Measurements from ENCODE around the gene SHISAL2A.

SHISAL2A gene

DNA sequence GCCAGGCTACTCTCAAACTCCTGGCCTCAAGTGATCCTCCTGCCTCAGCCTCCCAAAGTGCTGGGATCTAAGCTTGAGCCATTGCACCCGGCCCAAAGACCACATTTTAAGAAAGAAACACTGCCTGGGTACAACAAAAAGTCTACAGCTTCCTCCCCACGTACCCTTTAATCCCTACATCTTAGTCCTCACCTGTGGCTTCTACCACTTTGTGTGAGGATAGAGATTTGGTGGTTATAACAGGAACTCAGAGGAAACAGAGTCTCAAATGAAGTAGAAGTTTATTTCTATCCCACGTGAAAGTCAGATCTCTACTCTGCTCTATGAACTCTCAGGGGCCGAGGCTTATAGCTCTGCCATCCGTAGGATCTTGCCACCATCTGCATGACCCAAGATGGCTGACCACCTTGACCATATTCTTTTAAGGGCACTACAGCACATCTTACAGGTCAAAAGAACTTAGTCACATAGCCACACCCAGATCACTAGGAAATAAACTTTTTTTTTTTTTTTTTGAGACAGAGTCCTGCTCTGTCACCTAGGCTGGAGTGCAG, 17.4 kb upstream of the SHISAL2A start:
- in situ Hi-C loops (cut with MboI; ENCODE audit: low sequenced_read_pairs) = no loop called here

DNA sequence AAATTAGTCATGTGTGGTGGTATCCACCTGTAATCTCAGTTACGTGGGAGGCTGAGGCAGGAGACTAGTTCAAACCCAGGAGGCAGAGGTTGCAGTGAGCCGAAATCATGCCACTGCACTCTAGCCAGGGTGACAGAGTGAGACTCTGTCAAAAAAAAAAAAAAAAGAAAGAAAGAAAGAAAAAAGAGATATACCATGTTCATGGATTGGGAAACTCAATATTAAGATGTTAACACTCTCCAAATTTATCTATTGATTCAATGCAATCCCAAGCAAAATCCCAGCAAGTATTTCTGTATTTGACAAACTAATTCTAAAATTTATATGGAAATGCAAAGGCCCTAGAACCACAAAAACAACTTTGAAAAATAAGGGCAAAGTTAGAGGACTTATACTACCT, 11.0 kb upstream of the SHISAL2A start:
- in situ Hi-C loops (cut with MboI; ENCODE audit: low sequenced_read_pairs) = no loop called here

DNA sequence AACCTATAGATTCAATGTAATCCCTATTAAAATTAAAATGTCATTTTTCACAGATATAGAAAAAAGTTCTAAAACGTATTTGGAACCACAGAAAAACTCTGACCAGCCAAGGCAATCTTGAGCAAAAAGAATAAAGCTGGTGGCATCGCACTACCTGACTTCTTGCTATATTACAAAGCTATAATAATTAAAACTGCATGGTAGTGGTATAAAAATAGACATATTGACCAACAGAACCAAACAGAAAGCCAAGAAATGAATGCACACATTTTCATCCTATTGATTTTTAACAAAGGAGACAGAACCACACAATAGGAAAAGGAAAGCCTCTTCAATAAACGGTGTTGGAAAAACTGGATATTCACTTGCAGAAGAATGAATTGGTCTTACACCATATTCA, 9.2 kb upstream of the SHISAL2A start:
- in situ Hi-C loops (cut with MboI; ENCODE audit: low sequenced_read_pairs) = no loop called here

DNA sequence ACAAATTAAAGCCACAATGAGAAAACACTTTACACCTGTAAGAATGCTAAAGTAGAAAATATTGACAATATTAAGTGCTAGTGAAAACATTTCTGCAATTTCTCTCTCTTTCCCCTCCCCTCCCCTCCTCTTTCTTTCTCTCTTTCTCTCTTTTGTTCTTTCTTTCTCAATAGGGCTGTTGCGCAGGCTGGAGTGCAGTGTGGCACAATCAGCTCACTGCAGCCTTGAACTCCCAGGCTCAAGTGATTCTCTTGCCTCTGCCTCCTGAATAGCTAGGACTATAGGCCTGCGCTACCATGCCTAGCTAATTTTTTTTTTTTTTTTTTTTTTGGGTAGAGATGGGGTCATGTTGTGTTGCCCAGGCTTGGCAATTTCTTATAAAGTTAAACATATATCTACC, 5.9 kb upstream of the SHISAL2A start:
- in situ Hi-C loops (cut with MboI; ENCODE audit: low sequenced_read_pairs) = no loop called here

DNA sequence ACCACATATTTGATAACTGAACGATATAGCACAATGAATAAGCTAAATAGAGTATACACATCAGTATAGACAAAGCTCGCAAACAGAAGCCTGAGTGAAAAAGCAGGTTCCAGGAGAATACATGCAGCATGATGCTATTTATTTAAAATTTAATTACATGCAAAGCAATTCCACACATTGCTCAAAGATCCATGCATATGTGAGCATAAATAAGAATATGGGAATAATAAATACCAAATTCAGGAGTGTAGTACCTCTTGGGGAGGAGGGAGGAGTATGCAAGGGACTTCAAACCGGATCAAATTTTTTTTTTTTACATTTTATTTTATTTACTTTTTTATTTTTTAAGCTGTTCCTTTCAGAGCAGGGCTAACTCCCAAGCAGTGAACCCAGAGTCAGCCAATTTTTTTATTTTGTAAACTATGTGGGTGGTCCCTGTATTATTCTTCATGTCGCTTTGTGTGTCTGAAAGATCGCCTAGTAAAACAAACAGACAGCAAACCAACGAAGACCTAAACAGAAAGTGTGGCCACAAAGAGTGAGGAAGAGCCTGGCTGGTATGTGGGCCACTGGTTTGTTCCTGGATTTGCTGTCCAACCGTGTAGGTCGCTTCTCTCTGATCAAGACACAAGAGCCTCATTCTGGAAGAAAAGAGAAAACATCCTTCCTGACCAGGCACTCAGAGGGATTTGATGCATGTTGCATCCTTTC, 4.2 kb upstream of the SHISAL2A start:
- in situ Hi-C loops (cut with MboI; ENCODE audit: low sequenced_read_pairs) = no loop called here

DNA sequence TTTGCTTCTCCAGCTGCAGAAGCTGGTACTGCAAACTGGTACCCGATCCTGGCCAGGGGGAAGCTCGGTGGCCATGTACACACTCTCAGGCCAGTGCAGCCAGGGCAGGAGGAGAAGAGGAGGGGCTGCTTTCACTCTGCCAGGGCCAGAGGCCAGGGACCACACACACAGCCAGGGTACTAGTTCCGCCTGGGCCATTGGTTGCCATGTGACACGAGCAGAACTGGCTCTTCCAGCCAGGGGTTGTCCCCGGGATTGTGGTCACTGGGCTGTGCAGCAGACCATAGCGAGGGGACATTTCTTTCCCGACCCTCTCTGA, 3.7 kb upstream of the SHISAL2A start:
- in situ Hi-C loops (cut with MboI; ENCODE audit: low sequenced_read_pairs) = no loop called here

DNA sequence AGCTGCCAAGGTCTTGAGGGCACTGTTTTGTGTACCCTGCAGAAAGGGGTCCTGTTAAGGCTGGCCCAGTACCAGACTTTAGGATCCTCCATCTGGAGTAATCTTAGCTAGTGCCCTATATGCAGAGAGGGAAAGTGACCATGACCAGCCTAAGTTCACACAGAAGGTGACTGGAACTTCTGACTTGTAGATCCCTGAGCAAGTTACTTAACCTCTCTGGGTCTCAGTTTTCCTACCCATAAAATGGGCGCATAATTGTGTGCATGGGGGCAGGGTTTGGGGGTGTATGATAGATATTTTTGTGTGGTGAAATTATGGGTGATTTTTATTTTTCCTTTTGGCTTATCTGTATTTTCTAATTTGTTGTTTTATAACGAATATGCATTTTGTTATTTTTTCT, 3.3 kb upstream of the SHISAL2A start:
- in situ Hi-C loops (cut with MboI; ENCODE audit: low sequenced_read_pairs) = no loop called here

DNA sequence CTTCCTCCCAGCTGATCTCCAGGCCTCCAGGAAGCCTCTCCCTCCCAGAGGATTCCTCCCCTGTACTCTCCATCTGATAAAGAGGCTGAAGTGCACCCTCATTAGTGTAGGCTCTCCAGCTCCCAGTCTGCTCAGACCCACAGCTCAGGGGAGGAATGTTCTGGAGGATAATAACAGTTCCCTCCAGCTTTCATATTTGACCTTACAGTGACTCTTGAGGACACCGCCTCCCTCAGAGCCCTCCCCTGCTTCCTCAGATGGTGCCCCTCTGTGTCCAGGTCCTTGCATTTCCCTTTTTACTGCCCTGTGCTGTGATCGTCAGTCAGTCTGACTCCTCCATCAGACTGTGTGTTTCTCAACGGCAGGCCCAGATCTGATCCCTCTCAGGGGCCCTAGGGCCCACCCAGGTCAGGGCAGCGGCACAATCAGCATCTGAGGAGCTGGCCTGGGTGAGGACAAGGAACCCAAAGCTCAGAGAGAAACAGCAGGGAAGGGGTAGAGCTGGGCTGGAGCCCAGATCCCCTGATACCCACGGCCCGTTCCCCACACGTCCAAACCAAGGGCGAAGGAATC, 1.1 kb upstream of the SHISAL2A start:
- in situ Hi-C loops (cut with MboI; ENCODE audit: low sequenced_read_pairs) = no loop called here

DNA sequence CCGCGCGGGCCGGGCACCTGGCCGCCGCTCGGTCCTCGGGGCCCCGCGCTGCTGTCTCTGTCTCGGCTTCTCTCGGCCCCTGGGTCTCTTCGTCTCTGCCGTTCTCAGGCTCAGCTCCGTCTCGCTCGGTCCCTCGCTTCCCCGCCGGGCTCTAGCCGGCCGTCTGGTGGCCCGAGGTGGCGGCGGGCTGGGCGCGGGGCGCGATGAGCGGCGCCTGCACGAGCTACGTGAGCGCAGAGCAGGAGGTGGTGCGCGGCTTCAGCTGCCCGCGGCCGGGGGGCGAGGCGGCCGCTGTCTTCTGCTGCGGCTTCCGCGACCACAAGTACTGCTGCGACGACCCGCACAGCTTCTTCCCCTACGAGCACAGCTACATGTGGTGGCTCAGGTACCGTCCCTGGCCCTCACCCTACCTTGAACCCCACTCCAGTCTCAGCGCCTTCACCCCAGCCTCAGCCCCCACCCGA, 355 bp downstream of the SHISAL2A start:
- in situ Hi-C loops (cut with MboI; ENCODE audit: low sequenced_read_pairs) = no loop called here

DNA sequence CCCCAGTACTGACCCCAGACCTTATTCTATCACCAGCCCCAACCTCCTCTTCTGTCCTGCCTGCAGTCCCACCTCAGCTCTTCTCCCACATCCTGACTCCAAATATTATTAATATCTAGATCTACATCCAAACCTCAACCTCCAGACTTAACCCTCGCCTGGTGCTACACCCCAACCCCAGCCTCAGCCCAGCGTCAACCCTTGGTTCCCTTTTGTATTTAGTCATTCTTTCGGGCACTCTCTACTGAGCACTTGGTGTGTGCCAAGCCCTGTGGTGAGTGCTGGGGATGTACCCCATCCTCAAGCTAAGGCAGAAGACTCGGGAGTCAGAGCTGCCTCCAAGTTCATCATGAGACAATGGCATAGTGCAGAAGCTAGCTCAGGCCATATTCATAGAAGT, 1.1 kb downstream of the SHISAL2A start:
- in situ Hi-C loops (cut with MboI; ENCODE audit: low sequenced_read_pairs) = no loop called here

DNA sequence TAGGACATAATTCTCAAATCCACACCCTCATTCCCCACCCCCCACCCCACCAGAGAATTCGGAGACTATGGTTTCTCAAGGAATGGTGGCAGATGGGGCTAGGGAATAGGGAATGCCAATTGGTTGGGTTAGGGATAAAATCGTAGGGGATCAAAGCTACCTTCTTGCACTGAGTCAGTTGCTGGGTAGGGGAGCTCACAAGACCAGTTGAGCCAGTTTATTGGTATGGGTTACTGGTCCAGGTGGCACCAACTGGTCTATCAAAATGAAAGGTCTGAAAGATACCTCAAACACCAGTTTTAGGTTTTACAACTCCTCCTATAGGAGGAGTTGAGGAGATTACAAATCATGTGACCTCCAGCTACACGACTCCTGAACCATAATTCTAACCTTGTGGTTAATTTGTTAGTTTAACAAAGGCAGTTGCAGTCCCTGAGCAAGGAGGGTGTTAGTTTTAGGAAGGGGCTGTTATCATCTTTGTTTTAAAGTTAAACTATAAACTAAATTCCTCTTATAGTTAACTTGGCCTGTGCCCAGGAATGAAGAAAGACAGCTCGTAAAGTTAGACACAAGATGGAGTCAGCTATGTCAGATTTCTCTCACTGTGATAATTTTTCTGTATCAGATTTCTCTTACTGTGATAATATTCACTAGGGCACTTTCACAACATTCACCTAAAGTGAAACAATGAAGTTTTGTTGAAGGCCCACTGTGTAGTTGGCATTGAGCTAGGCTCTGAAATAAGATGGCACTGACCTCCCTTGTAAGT, 2.5 kb downstream of the SHISAL2A start:
- in situ Hi-C loops (cut with MboI; ENCODE audit: low sequenced_read_pairs) = no loop called here

DNA sequence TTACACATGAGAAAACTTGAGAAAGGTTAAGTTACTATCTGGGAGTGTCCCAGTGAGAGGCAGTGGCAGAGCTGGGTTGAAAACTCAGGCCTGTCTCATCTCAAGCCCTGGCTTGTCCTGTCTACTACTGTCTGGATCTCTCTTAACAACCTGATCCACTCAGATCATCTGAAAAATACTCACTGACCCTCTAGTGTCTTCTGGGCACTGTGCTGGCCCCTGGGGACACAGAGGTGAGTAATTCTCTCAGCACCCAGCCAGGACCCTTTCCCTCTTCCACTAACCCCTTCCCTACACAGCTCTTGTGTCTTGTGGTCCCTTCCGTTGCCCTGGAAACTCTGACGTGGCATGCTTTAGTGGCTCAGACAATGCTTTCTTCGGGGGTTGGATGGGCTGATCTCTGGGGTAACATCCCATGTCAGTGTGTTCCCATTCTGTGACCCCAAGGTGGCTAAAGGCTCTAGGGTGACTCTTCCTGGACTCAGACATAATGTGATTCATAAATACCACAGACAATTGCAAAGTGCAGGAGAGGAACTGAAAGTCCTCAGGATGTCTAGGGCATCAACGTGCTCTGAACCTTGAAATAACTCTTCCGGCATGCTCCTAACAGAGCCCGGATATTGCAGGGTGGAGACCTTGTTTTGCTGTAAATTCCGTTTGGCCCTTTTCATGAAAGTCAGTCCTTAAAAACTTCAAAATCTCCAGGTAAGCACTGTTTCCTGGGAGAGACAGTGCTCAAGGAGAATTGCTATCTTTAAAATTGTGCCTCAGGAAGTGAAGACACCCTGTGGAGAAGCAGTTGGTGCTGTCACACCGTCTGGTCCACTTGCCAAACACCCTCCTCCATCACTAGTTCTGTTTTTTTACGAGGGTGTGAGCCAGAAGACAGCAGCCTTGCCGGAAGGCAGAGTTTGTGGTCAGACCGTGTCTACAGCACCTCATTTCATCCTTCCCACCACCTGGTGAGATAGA, 4.0 kb downstream of the SHISAL2A start:
- in situ Hi-C loops (cut with MboI; ENCODE audit: low sequenced_read_pairs) = no loop called here

DNA sequence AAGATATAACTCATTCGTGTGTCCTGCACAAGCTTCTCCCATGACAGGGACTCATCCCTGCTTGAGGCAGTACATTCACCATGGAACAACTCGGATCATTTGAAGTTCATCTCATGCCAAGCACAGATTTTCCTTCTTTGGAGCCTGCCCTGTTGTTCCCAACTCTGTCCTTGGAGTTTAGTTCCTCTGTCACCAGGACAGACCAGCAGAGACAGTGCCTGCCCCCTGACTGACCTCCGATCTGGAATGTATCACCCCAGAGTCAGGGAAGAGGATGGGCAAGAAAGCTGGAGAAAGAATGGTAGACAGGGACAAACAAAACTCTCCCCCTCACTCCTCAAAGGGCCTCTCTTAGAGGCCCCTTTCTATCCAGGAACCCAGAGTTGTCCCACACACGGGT, 5.0 kb downstream of the SHISAL2A start:
- in situ Hi-C loops (cut with MboI; ENCODE audit: low sequenced_read_pairs) = no loop called here

DNA sequence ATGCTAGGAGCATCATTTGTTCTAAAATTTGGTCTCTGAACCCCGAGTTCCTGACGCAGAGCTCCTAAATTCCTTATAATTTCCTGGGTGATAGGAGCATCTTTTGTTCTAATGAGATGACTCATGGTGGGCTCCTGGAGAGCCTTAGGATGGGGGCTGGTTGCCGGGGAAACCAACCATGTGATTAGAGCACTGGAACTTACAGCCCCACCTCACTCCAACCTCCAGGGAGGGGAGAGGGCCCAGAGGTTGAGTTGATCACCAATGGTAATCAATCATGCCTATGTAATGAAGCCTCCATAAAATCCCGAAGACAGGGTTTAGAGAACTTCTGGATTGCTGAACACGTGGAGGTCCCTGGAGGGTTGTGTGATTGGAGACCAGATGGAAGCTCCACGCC, 7.7 kb downstream of the SHISAL2A start:
- in situ Hi-C loops (cut with MboI; ENCODE audit: low sequenced_read_pairs) = no loop called here

DNA sequence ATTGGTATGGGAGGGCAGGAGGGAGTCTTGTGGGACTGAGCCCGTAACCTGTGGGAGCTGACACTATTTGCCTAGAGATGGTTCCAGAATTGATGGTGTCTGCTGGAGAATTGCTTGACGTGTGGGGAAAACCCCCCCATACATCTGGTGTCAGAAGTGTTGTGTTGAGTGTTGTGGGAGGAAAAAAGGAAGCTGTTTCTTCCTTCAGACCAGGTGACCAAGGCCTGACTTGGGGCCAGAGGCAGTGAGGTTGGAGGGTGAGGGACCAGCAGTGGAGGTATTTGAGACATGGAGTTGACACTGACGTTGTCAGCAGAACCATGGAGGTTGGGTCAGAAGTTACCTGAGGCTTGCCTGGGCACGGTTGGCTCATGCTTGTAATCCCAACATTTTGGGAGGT, 8.3 kb downstream of the SHISAL2A start:
- in situ Hi-C loops (cut with MboI; ENCODE audit: low sequenced_read_pairs) = no loop called here

DNA sequence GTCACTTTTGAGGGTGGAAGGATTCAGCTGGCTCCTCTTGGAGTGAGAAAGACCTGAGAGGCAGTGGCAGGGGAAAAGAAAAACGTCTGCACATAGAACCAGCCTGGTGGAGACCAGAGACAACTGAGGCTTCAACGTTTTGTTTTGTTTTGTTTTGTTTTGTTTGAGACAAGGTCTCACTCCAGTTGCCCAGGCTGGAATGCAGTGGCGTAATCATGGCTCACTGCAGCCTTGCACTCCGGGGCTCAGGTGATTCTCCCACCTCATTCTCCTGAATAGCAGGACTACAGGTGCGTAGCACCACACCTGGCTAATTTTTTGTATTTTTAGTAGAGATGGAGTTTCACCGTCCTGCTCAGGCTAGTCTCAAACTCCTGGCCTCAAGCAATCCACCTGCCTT, 12.3 kb downstream of the SHISAL2A start:
- in situ Hi-C loops (cut with MboI; ENCODE audit: low sequenced_read_pairs) = no loop called here

DNA sequence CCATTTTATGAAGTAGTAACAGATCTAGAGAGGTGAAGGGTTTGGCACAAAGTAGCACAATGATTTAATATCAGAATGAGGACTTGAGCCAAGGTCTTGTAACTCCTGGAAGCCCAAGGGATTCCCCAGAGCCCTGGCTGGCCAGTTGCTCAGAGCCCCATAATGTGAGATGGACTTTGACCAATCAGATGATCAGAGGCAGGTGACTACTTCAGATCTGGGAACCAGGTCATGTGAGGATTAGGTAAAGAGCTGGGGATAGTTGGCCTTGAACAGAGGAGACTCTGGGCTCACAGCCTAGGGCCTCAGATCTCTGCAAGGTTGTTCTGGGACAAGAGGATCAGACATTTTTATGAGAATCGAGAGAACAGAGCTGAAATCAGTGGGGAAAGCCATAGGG, 18.9 kb downstream of the SHISAL2A start:
- in situ Hi-C loops (cut with MboI; ENCODE audit: low sequenced_read_pairs) = no loop called here

DNA sequence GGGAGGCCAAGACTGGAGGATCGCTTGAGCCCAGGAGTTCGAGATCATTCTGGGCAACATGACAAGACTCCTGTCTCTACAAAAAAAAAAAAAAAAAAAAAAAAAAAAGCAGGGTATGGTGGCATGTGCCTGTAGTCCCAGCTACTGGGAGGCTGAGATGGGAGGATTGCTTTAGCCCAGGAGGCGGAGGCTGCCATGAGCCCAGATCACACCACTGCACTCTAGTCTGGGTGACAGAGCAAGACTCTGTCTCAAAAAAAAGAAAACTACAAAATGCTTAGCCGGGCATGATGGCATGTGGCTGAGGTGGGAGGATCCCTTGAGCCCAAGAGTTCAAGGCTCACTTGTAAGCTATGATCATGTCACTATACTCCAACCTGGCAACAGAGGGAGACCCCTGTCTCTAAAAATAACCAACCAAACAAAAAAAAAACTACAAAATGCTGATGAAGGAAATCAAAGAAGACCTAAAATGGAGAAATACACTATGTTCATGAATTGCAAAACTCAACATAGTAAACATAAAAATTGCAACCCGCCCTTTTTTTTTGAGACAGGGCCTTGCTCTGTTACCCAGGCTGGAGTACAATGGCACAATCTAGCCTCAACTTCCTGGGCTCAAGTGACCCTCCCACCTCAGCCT, 20.4 kb downstream of the SHISAL2A start:
- in situ Hi-C loops (cut with MboI; ENCODE audit: low sequenced_read_pairs) = no loop called here

DNA sequence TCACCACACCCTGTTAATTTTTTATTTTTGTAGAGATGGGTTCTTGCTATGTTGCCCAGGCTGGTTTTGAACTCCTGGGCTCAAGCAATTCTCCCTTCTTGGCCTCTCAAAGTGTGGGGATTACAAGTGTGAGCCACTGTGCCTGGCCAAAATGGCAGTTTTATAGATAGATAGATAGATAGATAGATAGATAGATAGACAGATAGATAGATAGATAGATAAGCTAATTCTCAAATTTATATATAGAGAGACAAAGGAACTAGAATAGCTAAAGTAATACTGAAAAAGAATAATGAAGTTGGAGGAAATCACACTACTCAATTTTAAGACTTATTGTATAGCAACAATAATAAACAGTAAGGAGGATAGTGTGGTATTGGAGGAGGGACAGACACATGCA, 21.1 kb downstream of the SHISAL2A start:
- in situ Hi-C loops (cut with MboI; ENCODE audit: low sequenced_read_pairs) = no loop called here

DNA sequence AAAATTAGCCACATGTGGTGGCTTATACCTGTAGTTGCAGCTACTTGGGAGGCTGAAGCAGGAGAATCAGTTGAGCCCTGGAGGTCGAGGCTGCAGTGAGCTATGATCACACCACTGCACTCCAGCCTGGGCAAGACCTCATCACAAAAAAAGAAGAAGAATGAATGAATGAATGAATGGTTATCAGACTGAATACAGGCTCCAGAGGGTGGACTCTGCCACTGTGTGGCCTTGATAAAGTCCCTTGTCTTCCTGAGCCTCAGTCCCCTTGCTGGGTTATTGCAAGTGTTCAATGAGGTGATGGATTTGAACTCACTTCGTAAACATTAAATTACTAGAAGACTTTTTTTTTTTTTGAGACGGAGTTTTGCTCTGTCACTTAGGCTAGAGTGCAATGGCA, 24.7 kb downstream of the SHISAL2A start:
- in situ Hi-C loops (cut with MboI; ENCODE audit: low sequenced_read_pairs) = no loop called here
